ENCODE results near the gene KCNMA1. TPM values are rescaled to one million over a fixed set of nuclear protein-coding genes. Genes with fewer than 3 reads are reported as not detected.
A peak's percentile ranks its signal among the peaks of the same experiment; 100 is the strongest.

Gene KCNMA1
- total and polyA plus RNA-seq, 8 donors, result 0.92 to 155 (median 54.3) TPM

GRCh38 chr10:77284797-77285196, 352.8 kb downstream of the KCNMA1 start:
- Histone ChIP-seq H3K9me3 (no peaks in the 10 kb centered on the region), H3K4me1 (peaks cover 6 to 30% (median 23%) of the 10 kb centered on the region in 4 donors), H3K4me3 (no peak overlapping the region), H3K27me3 (peaks cover 0 to 3% (median 0%) of the 10 kb centered on the region in 3 donors), H3K27ac (no peak overlapping the region), H3K36me3 (no peaks in the 10 kb centered on the region)
- 47 to 62% (median 52%) methylated on average over 6 of the region's 6 CpGs for WGBS, 5 donors
- intact Hi-C loops (cut with DNase I; ENCODE audit: low total_unique reads), result no loop called here
- no peak for TF ChIP-seq POLR2AphosphoS5 (IDR thresholded peaks at IDR 0.05)
- TF ChIP-seq EP300 (IDR thresholded peaks at IDR 0.05), result no peak
- no peak for TF ChIP-seq POLR2A (IDR thresholded peaks at IDR 0.05)
- no peak for TF ChIP-seq CTCF (IDR thresholded peaks at IDR 0.05)
- DNase-seq, result peak in 1 of 2 donors; percentile 44

- Histone ChIP-seq H3K27me3 (peaks cover 0 to 3% (median 0%) of the 10 kb centered on the region in 3 donors), H3K4me1 (peaks cover 6 to 26% (median 22%) of the 10 kb centered on the region in 4 donors), H3K4me3 (no peak overlapping the region), H3K27ac (no peak overlapping the region), H3K36me3 (no peaks in the 10 kb centered on the region), H3K9me3 (no peaks in the 10 kb centered on the region)
- TF ChIP-seq CTCF (IDR thresholded peaks at IDR 0.05) (no peak), POLR2A (IDR thresholded peaks at IDR 0.05) (no peak), EP300 (IDR thresholded peaks at IDR 0.05) (no peak), POLR2AphosphoS5 (IDR thresholded peaks at IDR 0.05) (no peak)
- 46 to 70% (median 50%) methylated on average over 3 of the region's 3 CpGs for WGBS, 5 donors
- DNase-seq, result no peak
- intact Hi-C loops (cut with DNase I; ENCODE audit: low total_unique reads), result no loop called here
These were observed 354.3 kb downstream of the KCNMA1 start for GRCh38 chr10:77283326-77283725.

- no peak for TF ChIP-seq CTCF (IDR thresholded peaks at IDR 0.05)
- no peak for TF ChIP-seq POLR2A (IDR thresholded peaks at IDR 0.05)
- no peak for TF ChIP-seq POLR2AphosphoS5 (IDR thresholded peaks at IDR 0.05)
- no peak for TF ChIP-seq EP300 (IDR thresholded peaks at IDR 0.05)
- intact Hi-C loops (cut with DNase I; ENCODE audit: low total_unique reads), result no loop called here
- H3K9me3 ChIP-seq, result no peaks in the 10 kb centered on the region
- no peak for DNase-seq
- H3K27ac ChIP-seq, result no peak overlapping the region
- H3K27me3 ChIP-seq, result peaks cover 0 to 3% (median 0%) of the 10 kb centered on the region in 3 donors
- H3K4me3 ChIP-seq, result no peak overlapping the region
- no peaks in the 10 kb centered on the region for H3K36me3 ChIP-seq
- 32 to 66% (median 45%) methylated on average over 2 of the region's 2 CpGs for WGBS, 5 donors
- H3K4me1 ChIP-seq, result peaks cover 4 to 15% (median 11%) of the 10 kb centered on the region in 4 donors
These were observed 355.4 kb downstream of the KCNMA1 start for GRCh38 chr10:77282163-77282562.

- no peaks in the 10 kb centered on the region for H3K9me3 ChIP-seq
- no peak overlapping the region for H3K4me3 ChIP-seq
- WGBS, 5 donors, result 55 to 76% (median 70%) methylated on average over 4 of the region's 4 CpGs
- no peak for TF ChIP-seq POLR2AphosphoS5 (IDR thresholded peaks at IDR 0.05)
- TF ChIP-seq EP300 (IDR thresholded peaks at IDR 0.05), result no peak
- no peak for TF ChIP-seq CTCF (IDR thresholded peaks at IDR 0.05)
- TF ChIP-seq POLR2A (IDR thresholded peaks at IDR 0.05), result no peak
- H3K36me3 ChIP-seq, result no peaks in the 10 kb centered on the region
- intact Hi-C loops (cut with DNase I; ENCODE audit: low total_unique reads), result no loop called here
- H3K27ac ChIP-seq, result no peak overlapping the region
- H3K4me1 ChIP-seq, result peaks cover 0 to 10% (median 6%) of the 10 kb centered on the region in 4 donors
- H3K27me3 ChIP-seq, result peaks cover 0 to 3% (median 0%) of the 10 kb centered on the region in 3 donors
- DNase-seq, result no peak
These were observed 355.9 kb downstream of the KCNMA1 start for GRCh38 chr10:77281719-77282118.
